Effector memory CD8-positive, alpha-beta T cell (primary cell): ENCODE results near the gene FAM171A2.
A peak's percentile ranks its signal among the peaks of the same experiment; 100 is the strongest.

Experiments
- ATAC-seq: fragments of 150-1000 bp; cut with Tn5 transposase; replicated peaks from 2 replicates; pipeline ENCODE4 v1.10.0; 2021; ENCODE audit warnings: mild to moderate bottlenecking, moderate library complexity
- DNase-seq, 3 experiments: peaks; one replicate each; pipeline ENCODE4 v3.0.0; 2021
- H3K27ac Mint-ChIP-seq, 2 donors: one replicate each; pipeline ENCODE4 v1.8.0; 2022; ENCODE audit warnings: mild to moderate bottlenecking in 2 of 2, mixed read lengths in 2 of 2, moderate library complexity in 2 of 2
- H3K27me3 Mint-ChIP-seq, 2 donors: one replicate each; pipeline ENCODE4 v1.8.0; 2022; ENCODE audit warnings: mixed read lengths in 2 of 2
- H3K36me3 Mint-ChIP-seq: one replicate; pipeline ENCODE4 v1.8.0; 2022; ENCODE audit warnings: mild to moderate bottlenecking, moderate library complexity, mixed read lengths; ENCODE audit not compliant: insufficient read depth
- H3K4me1 Mint-ChIP-seq, 2 donors: one replicate each; pipeline ENCODE4 v1.8.0; 2022; ENCODE audit warnings: low read depth in 2 of 2, mixed read lengths in 2 of 2
- H3K4me3 Mint-ChIP-seq, 2 donors: one replicate each; pipeline ENCODE4 v1.8.0; 2022; ENCODE audit warnings: mild to moderate bottlenecking in 2 of 2, mixed read lengths in 2 of 2, moderate library complexity in 2 of 2
- H3K9me3 Mint-ChIP-seq, 2 donors: one replicate each; pipeline ENCODE4 v1.8.0; 2022; ENCODE audit warnings: mixed read lengths in 2 of 2

FAM171A2 gene

GRCh38 chr17:44389723-44390202, 26.1 kb upstream of the FAM171A2 start:
- Mint-ChIP-seq H3K27me3 (peaks cover 7 to 24% of the 10 kb centered on the region in 2 donors), H3K36me3 (peaks cover 7% of the 10 kb centered on the region), H3K9me3 (peaks cover 0 to 3% of the 10 kb centered on the region in 2 donors), H3K4me3 (no peak overlapping the region), H3K27ac (peak overlapping the region in 1 of 2 donors; percentile 51), H3K4me1 (peaks cover 10 to 24% of the 10 kb centered on the region in 2 donors)
- no peak for ATAC-seq
- no peak for DNase-seq

GRCh38 chr17:44389281-44389680, 25.6 kb upstream of the FAM171A2 start, which contains the start of gene ITGA2B:
ITGA2B (minus strand) TSS chr17:44389649; CDS start chr17:44389473, 176 bp downstream.
- peaks cover 7 to 28% of the 10 kb centered on the region in 2 donors for H3K27me3 Mint-ChIP-seq
- peaks cover 0 to 3% of the 10 kb centered on the region in 2 donors for H3K9me3 Mint-ChIP-seq
- DNase-seq (no peak), ATAC-seq (no peak)
- H3K27ac Mint-ChIP-seq, result peak within 1 kb of the TSS in 1 of 2 donors; percentile 51
- H3K36me3 Mint-ChIP-seq, result peaks cover 7% of the 10 kb centered on the region
- H3K4me3 Mint-ChIP-seq, result no peak within 1 kb of the TSS
- peaks cover 13 to 24% of the 10 kb centered on the region in 2 donors for H3K4me1 Mint-ChIP-seq

GRCh38 chr17:44387804-44388203, 24.2 kb upstream of the FAM171A2 start:
- ATAC-seq, result no peak
- Mint-ChIP-seq H3K4me3 (no peak overlapping the region), H3K9me3 (peaks cover 0 to 3% of the 10 kb centered on the region in 2 donors), H3K27ac (no peak overlapping the region), H3K4me1 (peaks cover 13 to 24% of the 10 kb centered on the region in 2 donors), H3K36me3 (peaks cover 7% of the 10 kb centered on the region), H3K27me3 (peaks cover 13 to 43% of the 10 kb centered on the region in 2 donors)
- no peak for DNase-seq

GRCh38 chr17:44386182-44386525, 22.5 kb upstream of the FAM171A2 start:
- DNase-seq, result no peak
- Mint-ChIP-seq H3K36me3 (peaks cover 7% of the 10 kb centered on the region), H3K27me3 (peaks cover 24 to 57% of the 10 kb centered on the region in 2 donors), H3K9me3 (peaks cover 0 to 3% of the 10 kb centered on the region in 2 donors), H3K4me3 (peak overlapping the region; percentile 76), H3K4me1 (peaks cover 13 to 20% of the 10 kb centered on the region in 2 donors), H3K27ac (no peak overlapping the region)
- ATAC-seq, result no peak

GRCh38 chr17:44385287-44386181, 21.9 kb upstream of the FAM171A2 start:
- ATAC-seq, result peak; percentile 88
- peaks cover 24 to 60% of the 10 kb centered on the region in 2 donors for H3K27me3 Mint-ChIP-seq
- H3K27ac Mint-ChIP-seq, result peak overlapping the region in 1 of 2 donors; percentile 54

GRCh38 chr17:44384823-44385286, 21.2 kb upstream of the FAM171A2 start:
- Mint-ChIP-seq H3K36me3 (peaks cover 7% of the 10 kb centered on the region), H3K27me3 (peaks cover 24 to 64% of the 10 kb centered on the region in 2 donors), H3K27ac (no peak overlapping the region), H3K9me3 (peaks cover 0 to 3% of the 10 kb centered on the region in 2 donors), H3K4me1 (peaks cover 12 to 13% of the 10 kb centered on the region in 2 donors), H3K4me3 (peak overlapping the region; percentile 76)
- ATAC-seq, result peak; percentile 15
- no peak for DNase-seq

More at GRCh38 chr17:44385287-44386181, 21.9 kb upstream of the FAM171A2 start:
- H3K36me3 Mint-ChIP-seq, result peaks cover 7% of the 10 kb centered on the region
- H3K9me3 Mint-ChIP-seq, result peaks cover 0 to 3% of the 10 kb centered on the region in 2 donors
- H3K4me3 Mint-ChIP-seq, result peak overlapping the region; percentile 76
- peak; percentile 66 to 69 (median 68) for DNase-seq
- peaks cover 13 to 20% of the 10 kb centered on the region in 2 donors for H3K4me1 Mint-ChIP-seq

GRCh38 chr17:44384281-44384822, 20.7 kb upstream of the FAM171A2 start:
- Mint-ChIP-seq H3K27me3 (peaks cover 24 to 59% of the 10 kb centered on the region in 2 donors), H3K4me1 (peaks cover 7 to 8% of the 10 kb centered on the region in 2 donors), H3K36me3 (peaks cover 7% of the 10 kb centered on the region), H3K9me3 (peaks cover 0 to under 1% of the 10 kb centered on the region in 2 donors), H3K4me3 (peak overlapping the region; percentile 76), H3K27ac (no peak overlapping the region)
- ATAC-seq (no peak), DNase-seq (no peak)

GRCh38 chr17:44383861-44384260, 20.2 kb upstream of the FAM171A2 start:
- DNase-seq (no peak), ATAC-seq (no peak)
- Mint-ChIP-seq H3K27ac (no peak overlapping the region), H3K27me3 (peaks cover 24 to 56% of the 10 kb centered on the region in 2 donors), H3K4me1 (peaks cover 6 to 7% of the 10 kb centered on the region in 2 donors), H3K9me3 (no peaks in the 10 kb centered on the region), H3K4me3 (no peak overlapping the region), H3K36me3 (peaks cover 7% of the 10 kb centered on the region)

GRCh38 chr17:44383363-44383762, 19.7 kb upstream of the FAM171A2 start:
- Mint-ChIP-seq H3K27ac (no peak overlapping the region), H3K36me3 (peaks cover 4% of the 10 kb centered on the region), H3K27me3 (peaks cover 29 to 59% of the 10 kb centered on the region in 2 donors), H3K9me3 (no peaks in the 10 kb centered on the region), H3K4me1 (peaks cover 6 to 7% of the 10 kb centered on the region in 2 donors), H3K4me3 (no peak overlapping the region)
- ATAC-seq (no peak), DNase-seq (no peak)

GRCh38 chr17:44382917-44383316, 19.3 kb upstream of the FAM171A2 start:
- ATAC-seq (no peak), DNase-seq (no peak)
- H3K36me3 Mint-ChIP-seq, result peaks cover 3% of the 10 kb centered on the region
- no peaks in the 10 kb centered on the region for H3K9me3 Mint-ChIP-seq
- no peak overlapping the region for H3K27ac Mint-ChIP-seq
- H3K4me1 Mint-ChIP-seq, result peaks cover 6 to 7% of the 10 kb centered on the region in 2 donors
- H3K4me3 Mint-ChIP-seq, result no peak overlapping the region
- peaks cover 30 to 59% of the 10 kb centered on the region in 2 donors for H3K27me3 Mint-ChIP-seq

- Mint-ChIP-seq H3K4me3 (no peak overlapping the region), H3K27ac (no peak overlapping the region), H3K9me3 (no peaks in the 10 kb centered on the region), H3K36me3 (peaks cover 3% of the 10 kb centered on the region), H3K4me1 (peaks cover 6 to 7% of the 10 kb centered on the region in 2 donors), H3K27me3 (peaks cover 30 to 67% of the 10 kb centered on the region in 2 donors)
- DNase-seq (no peak), ATAC-seq (no peak)
Measured at GRCh38 chr17:44381810-44382305, 18.2 kb upstream of the FAM171A2 start.

GRCh38 chr17:44380767-44381166, 17.1 kb upstream of the FAM171A2 start:
- H3K4me1 Mint-ChIP-seq, result peaks cover 0 to 7% of the 10 kb centered on the region in 2 donors
- H3K9me3 Mint-ChIP-seq, result no peaks in the 10 kb centered on the region
- H3K36me3 Mint-ChIP-seq, result no peaks in the 10 kb centered on the region
- H3K27ac Mint-ChIP-seq, result no peak overlapping the region
- DNase-seq, result no peak
- no peak overlapping the region for H3K4me3 Mint-ChIP-seq
- H3K27me3 Mint-ChIP-seq, result peaks cover 23 to 71% of the 10 kb centered on the region in 2 donors
- no peak for ATAC-seq

GRCh38 chr17:44379887-44380286, 16.2 kb upstream of the FAM171A2 start:
- no peaks in the 10 kb centered on the region for H3K36me3 Mint-ChIP-seq
- peaks cover 0 to 6% of the 10 kb centered on the region in 2 donors for H3K4me1 Mint-ChIP-seq
- DNase-seq (no peak), ATAC-seq (no peak)
- H3K9me3 Mint-ChIP-seq, result no peaks in the 10 kb centered on the region
- no peak overlapping the region for H3K27ac Mint-ChIP-seq
- H3K4me3 Mint-ChIP-seq, result no peak overlapping the region
- peaks cover 23 to 74% of the 10 kb centered on the region in 2 donors for H3K27me3 Mint-ChIP-seq
